LNCaP clone FGC (cell line): ENCODE measurements around the gene LINC00632.

ENCODE experiments used
- DNase-seq: peaks from one replicate; pipeline ENCODE4 v3.0.0-alpha.2; 2011; ENCODE audit warnings: low read depth
- H3K4me3 ChIP-seq: 2 replicates; pipeline ENCODE4 v1.5.1; 2011; ENCODE audit warnings: mild to moderate bottlenecking, low read depth, low read length, control low read depth
- CTCF ChIP-seq: IDR thresholded peaks from 2 replicates; pipeline ENCODE4 v1.5.1; 2012; ENCODE audit warnings: mild to moderate bottlenecking; ENCODE audit not compliant: control insufficient read depth, insufficient read depth; ENCODE audit errors: extremely low read depth

The LINC00632 gene

DNA sequence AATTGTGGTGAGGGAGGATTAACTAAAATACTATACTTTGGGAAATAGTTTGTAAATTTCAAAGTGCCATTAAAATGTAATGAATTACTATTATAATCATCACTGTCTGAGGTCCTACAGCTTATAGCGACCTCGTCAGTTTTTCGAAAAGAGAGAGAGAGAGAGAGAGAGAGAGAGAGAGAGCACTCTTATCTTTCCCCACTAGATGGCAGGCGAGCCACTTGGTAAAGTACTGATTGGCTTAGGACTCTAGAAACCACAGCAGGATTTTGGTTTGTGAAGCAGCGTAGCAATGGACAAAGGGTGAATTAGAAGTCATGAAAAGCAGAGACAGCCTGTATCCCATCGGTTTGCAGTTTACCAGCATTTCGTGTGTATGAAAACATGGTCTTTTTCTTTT lies 52.5 kb downstream of the LINC00632 start:
- TF ChIP-seq CTCF: peak; percentile 67
- peak; percentile 11 for DNase-seq
- no peak overlapping the region for H3K4me3 ChIP-seq

DNA sequence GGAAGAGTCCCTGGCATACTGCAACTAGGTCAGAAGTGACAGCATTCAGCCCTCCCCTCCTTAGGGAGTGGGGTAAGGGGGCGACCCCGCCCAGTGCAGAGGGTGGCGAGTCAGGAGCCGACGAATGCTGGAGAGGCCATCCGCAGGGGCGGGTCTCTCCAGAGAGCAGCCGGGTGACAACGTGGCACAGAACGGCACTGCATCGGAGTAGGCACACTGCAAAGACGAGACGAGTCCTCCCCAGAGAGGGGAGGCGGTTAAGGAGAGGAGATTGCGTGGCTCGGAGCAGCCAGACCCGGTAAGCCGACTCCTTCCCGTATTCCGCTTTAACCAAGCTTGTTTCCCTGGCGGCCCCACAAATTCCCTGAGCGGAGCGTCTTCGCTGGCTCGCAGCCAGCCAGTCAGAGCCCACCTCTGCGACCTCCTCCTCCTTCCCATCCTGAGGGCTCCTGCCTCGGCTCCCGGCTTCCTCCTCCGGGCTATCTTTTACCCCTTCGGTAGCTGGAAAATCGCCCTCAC lies 54.9 kb downstream of the LINC00632 start:
- no peak overlapping the region for H3K4me3 ChIP-seq
- TF ChIP-seq CTCF: no peak
- no peak for DNase-seq

GRCh38 chrX:140765043-140765784 lies 55.7 kb downstream of the LINC00632 start:
- H3K4me3 ChIP-seq: no peak overlapping the region
- DNase-seq: no peak
- no peak for TF ChIP-seq CTCF

DNA sequence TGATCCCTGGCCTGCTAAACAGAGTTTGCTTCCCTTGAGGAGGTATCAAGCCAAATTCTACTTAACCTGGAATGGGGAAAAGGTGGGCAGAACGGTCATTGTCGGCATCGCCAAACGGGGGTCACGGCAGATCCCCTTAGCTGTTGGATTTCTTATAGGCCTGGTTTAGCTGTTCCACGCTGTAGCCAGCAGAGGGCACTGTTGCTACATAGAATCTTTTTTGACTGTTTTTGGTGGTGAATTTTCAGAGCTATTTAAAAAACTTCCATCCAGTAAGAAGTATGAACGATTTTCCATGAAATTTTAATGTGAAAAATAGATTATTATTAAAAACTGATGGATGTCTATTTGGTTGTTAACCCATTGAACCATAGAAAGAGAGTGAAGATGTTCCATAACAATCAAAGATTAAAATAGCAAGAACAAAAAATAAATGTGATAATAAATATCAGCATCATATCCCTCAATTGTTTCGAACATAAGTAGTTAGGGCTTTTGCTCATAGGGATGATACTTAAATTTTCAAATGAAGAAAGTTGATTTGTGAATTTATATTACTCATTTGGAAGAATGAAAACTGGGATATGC lies 56.6 kb downstream of the LINC00632 start:
- peak; percentile 57 for TF ChIP-seq CTCF
- no peak overlapping the region for H3K4me3 ChIP-seq
- DNase-seq: peak; percentile 6

- no peak for TF ChIP-seq CTCF
- no peak for DNase-seq
- H3K4me3 ChIP-seq: no peak overlapping the region
These were observed 58.1 kb downstream of the LINC00632 start for GRCh38 chrX:140767646-140768045.

DNA sequence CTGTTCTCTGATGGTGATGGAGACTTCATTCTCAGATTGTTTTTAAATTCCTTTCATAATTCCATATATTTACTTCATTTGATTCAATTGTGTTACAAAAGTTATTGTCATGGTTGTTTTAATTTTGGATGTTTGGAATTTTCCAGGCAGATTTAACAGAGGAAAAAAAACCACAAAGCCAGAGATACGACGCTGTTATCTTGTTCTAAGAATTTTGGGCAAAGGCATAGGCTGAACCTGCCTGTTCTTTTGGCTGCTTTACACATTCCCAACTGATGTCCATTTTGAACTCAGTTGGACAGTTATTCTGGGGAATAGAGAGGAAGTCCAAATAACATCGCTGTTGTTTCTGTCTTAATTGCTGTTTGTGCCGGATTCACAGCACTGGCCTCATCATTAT lies 65.7 kb downstream of the LINC00632 start:
- no peak for DNase-seq
- no peak overlapping the region for H3K4me3 ChIP-seq
- TF ChIP-seq CTCF: no peak

DNA sequence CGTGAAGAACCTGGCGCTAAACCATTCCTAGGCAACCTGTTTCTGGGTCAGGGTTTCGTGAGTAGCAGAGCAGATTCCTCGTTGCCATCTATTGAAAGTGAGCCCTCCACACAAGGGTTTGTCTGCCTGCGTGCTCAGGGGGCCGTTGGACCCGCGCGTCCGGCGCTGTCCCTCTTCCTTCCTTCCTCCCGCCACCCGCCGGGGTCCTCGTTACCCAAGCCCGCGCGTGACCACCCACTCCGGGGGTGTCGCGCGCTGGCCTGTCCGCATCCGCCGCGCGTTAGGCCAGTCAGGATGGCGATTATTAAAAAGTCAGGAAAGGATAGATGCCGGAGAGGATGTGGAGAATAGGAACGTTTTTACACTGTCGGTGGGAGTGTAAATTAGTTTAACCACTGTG lies 66.8 kb downstream of the LINC00632 start:
- no peak overlapping the region for H3K4me3 ChIP-seq
- DNase-seq: no peak
- no peak for TF ChIP-seq CTCF
